Calu3 (cell line): ENCODE measurements around the gene WDR82. TPM values are rescaled to one million over a fixed set of nuclear protein-coding genes. Genes with fewer than 3 reads are reported as not detected.
A peak's percentile ranks its signal among the peaks of the same experiment; 100 is the strongest.

Source experiments
- BruUV-seq: library from RNA; stranded (reverse); fragments of 400-500 nt; replicated peaks from 2 replicates; lab custom pipeline; 2021; lab: Mats Ljungman, UMichigan
- CTCF ChIA-PET: fragments of 300-600 bp; sonication (Branson Sonifier 250); formaldehyde crosslinking; loops from one replicate; lab custom pipeline; 2022; ENCODE audit warnings: antibody characterized with exemption; lab: Charles Lee
- DNase-seq: peaks from one replicate; pipeline ENCODE4 v3.0.0; 2022
- H3K27ac Mint-ChIP-seq: one replicate; pipeline ENCODE4 v1.8.0; 2022; ENCODE audit warnings: mixed read lengths; ENCODE audit not compliant: unreplicated experiment
- H3K27me3 Mint-ChIP-seq: one replicate; pipeline ENCODE4 v1.8.0; 2022; ENCODE audit warnings: mixed read lengths; ENCODE audit not compliant: unreplicated experiment
- H3K36me3 Mint-ChIP-seq: one replicate; pipeline ENCODE4 v1.8.0; 2022; ENCODE audit warnings: mild to moderate bottlenecking, moderate library complexity, mixed read lengths; ENCODE audit not compliant: insufficient read depth, unreplicated experiment
- H3K4me1 Mint-ChIP-seq: one replicate; pipeline ENCODE4 v1.8.0; 2022; ENCODE audit warnings: mild to moderate bottlenecking, low read depth, mixed read lengths; ENCODE audit not compliant: unreplicated experiment
- H3K4me3 Mint-ChIP-seq: one replicate; pipeline ENCODE4 v1.8.0; 2022; ENCODE audit warnings: mild to moderate bottlenecking, low read depth, moderate library complexity, mixed read lengths; ENCODE audit not compliant: unreplicated experiment
- H3K9me3 Mint-ChIP-seq: one replicate; pipeline ENCODE4 v1.8.0; 2022; ENCODE audit warnings: low read depth, mixed read lengths; ENCODE audit not compliant: unreplicated experiment
- CTCF ChIP-seq: fragments of 200-600 bp; IDR thresholded peaks from one replicate; pipeline ENCODE4 v1.8.0; 2022; ENCODE audit warnings: antibody characterized with exemption; ENCODE audit not compliant: unreplicated experiment
- intact Hi-C: fragments of 100-400 bp; cut with micrococcal nuclease; formaldehyde crosslinking; loops from one replicate; pipeline ENCODE4 v1.10.0; 2022; ENCODE audit not compliant: unreplicated experiment
- total RNA-seq: library from RNA; stranded (reverse); gene quantifications from 2 replicates; pipeline ENCODE4 v1.2.3, GENCODE V29; 2022

WDR82 gene
- total RNA-seq, 1 experiment from 2014 or later = 59.7 TPM

DNA sequence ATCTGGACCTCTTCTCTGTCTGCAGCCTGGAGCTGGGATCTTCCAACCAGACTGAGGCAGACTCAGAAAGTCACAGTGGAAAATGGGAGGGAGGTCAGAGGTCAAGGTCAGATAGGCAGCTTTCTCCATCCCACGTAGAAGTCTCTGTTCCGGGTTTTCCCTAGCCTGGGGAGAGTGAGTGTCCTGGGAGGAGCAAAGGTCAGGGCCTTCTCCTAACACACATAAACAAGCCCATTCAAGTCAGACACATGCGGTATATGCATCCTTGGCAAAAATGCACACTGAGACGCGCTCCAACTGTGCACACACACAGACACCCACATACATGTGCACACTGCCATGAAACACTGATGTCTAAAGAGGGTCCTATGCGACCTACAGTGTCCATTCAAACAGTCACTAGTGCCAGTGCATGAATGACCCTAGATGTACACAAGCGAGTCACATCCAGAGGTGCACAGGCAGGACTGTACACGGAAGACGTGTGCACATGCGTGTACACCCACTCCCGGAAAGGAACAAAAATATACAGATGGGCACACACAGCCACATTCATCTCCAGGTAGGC lies 40.2 kb downstream of the WDR82 start:
- Mint-ChIP-seq H3K4me3 (peak overlapping the region; percentile 87), H3K9me3 (no peaks in the 10 kb centered on the region), H3K27me3 (no peaks in the 10 kb centered on the region), H3K4me1 (peaks cover 22% of the 10 kb centered on the region), H3K27ac (no peak overlapping the region), H3K36me3 (peaks cover 51% of the 10 kb centered on the region)
- no peak for TF ChIP-seq CTCF
- CTCF ChIA-PET = interaction anchor here (1.1 to 2.0 kb wide), 3 partner anchors 10 to 101 kb away, joined by 3 to 9 read pairs (median 7); no protein-coding TSS in a partner anchor
- intact Hi-C loops = loop anchor here (5.0 kb wide), 1 partner anchor 39 kb away; the partner anchor contains the start of gene WDR82
- TSS peak; percentile 75 for BruUV-seq
- DNase-seq = no peak

- Mint-ChIP-seq H3K4me3 (peak overlapping the region; percentile 87), H3K27me3 (no peaks in the 10 kb centered on the region), H3K27ac (peak overlapping the region; percentile 86), H3K9me3 (no peaks in the 10 kb centered on the region), H3K4me1 (peaks cover 22% of the 10 kb centered on the region), H3K36me3 (peaks cover 51% of the 10 kb centered on the region)
- DNase-seq = peak; percentile 75
- CTCF ChIA-PET = interaction anchor here (0.6 to 2.0 kb wide), 8 partner anchors 10 to 296 kb away, joined by 3 to 15 read pairs (median 4); partner anchors contain the start of genes RRP9 and WDR82
- BruUV-seq = no TSS peak
- intact Hi-C loops = loop anchor here (5.0 kb wide), 1 partner anchor 40 kb away; the partner anchor contains the start of gene WDR82
- no peak for TF ChIP-seq CTCF
Observed at GRCh38 chr3:52237657-52238172, 40.7 kb downstream of the WDR82 start.

DNA sequence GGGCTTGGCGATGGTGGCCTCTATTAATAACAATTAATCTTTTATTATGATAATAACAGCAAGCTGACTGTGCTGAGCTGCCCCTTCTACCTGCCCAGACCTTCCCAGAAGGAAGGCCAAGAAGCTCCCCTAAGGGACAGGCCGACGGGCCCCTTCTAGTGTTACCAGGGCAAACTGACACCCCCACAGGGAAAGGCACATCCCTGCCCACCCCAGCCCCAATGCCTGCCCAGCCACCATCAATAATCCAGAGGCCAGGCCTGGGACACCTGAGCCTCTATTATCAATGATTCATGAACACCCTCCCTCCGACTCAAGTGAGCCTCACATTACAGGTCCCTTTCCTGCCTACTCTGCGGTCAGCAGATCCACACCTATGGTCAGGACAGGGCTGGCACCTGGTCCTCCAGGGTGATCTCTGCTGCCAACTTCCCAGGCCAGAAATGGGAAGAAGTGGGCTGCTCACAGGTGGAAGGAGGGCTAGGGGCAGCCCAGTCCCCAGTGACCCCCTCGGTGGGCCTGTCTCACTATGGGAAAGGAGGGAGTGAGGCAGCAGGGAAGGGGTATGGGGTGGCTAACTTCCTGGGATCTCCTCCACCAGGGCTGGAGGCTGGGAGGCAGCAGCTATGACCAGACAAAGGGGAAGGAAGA lies 41.3 kb downstream of the WDR82 start:
- Mint-ChIP-seq H3K27ac (peak overlapping the region; percentile 86), H3K4me3 (peak overlapping the region; percentile 87), H3K4me1 (peaks cover 22% of the 10 kb centered on the region), H3K36me3 (peaks cover 52% of the 10 kb centered on the region), H3K27me3 (no peaks in the 10 kb centered on the region), H3K9me3 (no peaks in the 10 kb centered on the region)
- no peak for TF ChIP-seq CTCF
- peak; percentile 41 for DNase-seq
- intact Hi-C loops = loop anchor here (5.0 kb wide), 1 partner anchor 40 kb away; the partner anchor contains the start of gene WDR82
- CTCF ChIA-PET = interaction anchor here (0.6 to 2.0 kb wide), 7 partner anchors 11 to 296 kb away, joined by 3 to 15 read pairs (median 4); partner anchors contain the start of genes RRP9 and WDR82
- BruUV-seq = no TSS peak

GRCh38 chr3:52236424-52236886 lies 42.0 kb downstream of the WDR82 start:
- H3K4me3 Mint-ChIP-seq = peak overlapping the region; percentile 87
- no peak for DNase-seq
- TF ChIP-seq CTCF = no peak
- CTCF ChIA-PET = interaction anchor here (1.2 to 1.9 kb wide), 2 partner anchors 17 to 42 kb away, joined by 4 to 15 read pairs; partner anchors contain the start of gene WDR82
- H3K27ac Mint-ChIP-seq = no peak overlapping the region
- H3K27me3 Mint-ChIP-seq = no peaks in the 10 kb centered on the region
- no peaks in the 10 kb centered on the region for H3K9me3 Mint-ChIP-seq
- H3K36me3 Mint-ChIP-seq = peaks cover 55% of the 10 kb centered on the region
- H3K4me1 Mint-ChIP-seq = peaks cover 22% of the 10 kb centered on the region
- intact Hi-C loops = loop anchor here (5.0 kb wide), 1 partner anchor 41 kb away; the partner anchor contains the start of gene WDR82
- no TSS peak for BruUV-seq
